ENCODE data around the gene SMIM44.

The SMIM44 gene

DNA sequence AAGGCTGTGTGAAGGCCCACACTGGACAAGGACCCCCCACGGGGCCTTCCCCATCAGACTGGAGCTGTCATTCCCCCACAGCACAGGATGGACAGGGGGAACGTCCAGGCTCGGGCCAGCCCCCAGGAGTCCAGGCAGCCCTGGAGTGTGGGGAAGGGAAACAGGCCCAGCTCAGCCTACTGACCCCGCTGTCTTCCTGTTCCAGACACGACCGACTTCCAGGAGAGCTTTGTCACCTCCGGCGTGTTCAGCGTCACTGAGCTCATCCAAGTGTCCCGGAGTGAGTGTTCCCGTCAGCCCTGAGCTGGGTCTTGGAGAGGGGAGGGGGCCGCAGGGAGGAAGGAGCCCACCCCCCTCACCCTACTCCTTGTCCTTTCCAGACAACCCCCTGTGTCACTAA, 49.9 kb downstream of the SMIM44 start:
- DNase-seq, result no peak

All from amniotic stem cell (primary cell).